Measurements from ENCODE around the gene AGFG2. TPM values are rescaled to one million over a fixed set of nuclear protein-coding genes. Genes with fewer than 3 reads are reported as not detected.
A peak's percentile ranks its signal among the peaks of the same experiment; 100 is the strongest.
"Not testable (repeated sequence)": the region's sequence is repeated elsewhere in the genome, so short reads cannot be mapped to it uniquely, and the experiment has no call there.

Gene AGFG2
- total RNA-seq, 1 donor from 2014 or later: 7.6 TPM

DNA sequence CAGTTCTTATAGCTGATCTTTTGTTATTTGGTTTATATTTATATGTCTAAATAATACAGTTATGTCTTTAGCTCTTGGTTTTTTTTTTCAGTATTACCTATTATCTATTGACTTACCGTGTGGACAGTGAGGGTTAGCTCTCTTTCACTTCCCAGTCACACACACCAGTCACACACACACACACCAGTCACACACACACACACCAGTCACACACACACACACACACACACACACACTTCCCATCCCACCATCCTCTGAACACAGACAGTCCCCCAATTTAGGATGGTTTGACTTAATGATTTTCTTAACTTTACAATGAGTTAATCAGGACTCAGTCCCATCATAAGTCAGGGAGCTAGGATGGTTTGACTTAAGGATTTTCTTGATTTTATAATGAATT is 18.9 kb upstream of the AGFG2 start:
- DNase-seq: no peak

DNA sequence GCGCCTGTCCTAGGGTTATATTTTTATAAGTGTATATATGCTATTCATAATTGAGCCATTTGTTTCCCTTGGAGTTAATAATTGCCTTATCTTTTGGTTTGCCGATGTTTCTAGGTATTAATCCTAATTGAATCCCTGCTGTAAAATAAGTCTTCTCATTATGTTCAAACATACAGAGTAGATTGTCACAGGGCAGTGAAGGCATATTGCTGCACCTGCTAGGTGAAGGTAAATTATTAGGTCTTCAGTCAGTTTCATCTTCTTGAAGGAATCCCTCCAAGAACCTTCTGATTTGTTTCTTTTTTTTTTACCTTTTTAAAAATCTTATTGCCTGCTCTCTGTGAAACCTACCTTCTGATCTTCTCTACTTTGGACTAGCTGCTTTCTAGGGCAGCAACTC is 17.9 kb upstream of the AGFG2 start:
- DNase-seq: no peak

DNA sequence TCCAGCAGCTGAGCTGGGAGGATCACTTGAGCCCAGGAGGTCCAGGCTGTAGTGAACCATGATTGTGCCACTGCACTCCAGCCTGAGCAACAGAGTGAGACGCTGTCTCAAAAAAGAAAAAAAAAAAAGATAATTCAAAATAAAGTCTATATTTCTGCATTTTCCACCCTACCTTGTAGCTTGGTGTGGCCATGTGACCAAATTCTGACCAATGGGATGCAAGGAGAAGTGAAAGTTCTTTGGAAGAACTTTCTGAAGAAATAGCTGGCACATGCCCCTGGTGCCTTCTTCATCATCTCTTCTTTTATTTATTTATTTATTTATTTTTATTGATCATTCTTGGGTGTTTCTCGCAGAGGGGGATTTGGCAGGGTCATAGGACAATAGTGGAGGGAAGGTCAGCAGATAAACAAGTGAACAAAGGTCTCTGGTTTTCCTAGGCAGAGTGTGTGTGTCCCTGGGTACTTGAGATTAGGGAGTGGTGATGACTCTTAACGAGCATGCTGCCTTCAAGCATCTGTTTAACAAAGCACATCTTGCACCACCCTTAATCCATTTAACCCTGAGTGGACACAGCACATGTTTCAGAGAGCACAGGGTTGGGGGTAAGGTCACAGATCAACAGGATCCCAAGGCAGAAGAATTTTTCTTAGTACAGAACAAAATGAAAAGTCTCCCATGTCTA is 17.0 kb upstream of the AGFG2 start:
- not testable (repeated sequence) for DNase-seq

DNA sequence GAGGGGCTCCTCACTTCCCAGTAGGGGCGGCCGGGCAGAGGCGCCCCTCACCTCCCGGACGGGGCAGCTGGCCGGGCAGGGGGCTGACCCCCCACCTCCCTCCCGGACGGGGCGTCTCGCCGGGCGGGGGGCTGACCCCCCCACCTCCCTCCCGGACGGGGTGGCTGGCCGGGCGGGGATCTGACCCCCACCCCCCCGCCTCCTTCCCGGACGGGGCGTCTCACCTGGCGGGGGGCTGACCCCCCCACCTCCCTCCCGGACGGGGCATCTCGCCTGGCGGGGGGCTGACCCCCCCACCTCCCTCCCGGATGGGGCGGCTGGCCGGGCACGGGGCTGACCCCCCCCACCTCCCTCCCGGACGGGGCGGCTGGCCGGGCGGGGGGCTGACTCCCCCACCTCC is 15.8 kb upstream of the AGFG2 start:
- DNase-seq: not testable (repeated sequence)

DNA sequence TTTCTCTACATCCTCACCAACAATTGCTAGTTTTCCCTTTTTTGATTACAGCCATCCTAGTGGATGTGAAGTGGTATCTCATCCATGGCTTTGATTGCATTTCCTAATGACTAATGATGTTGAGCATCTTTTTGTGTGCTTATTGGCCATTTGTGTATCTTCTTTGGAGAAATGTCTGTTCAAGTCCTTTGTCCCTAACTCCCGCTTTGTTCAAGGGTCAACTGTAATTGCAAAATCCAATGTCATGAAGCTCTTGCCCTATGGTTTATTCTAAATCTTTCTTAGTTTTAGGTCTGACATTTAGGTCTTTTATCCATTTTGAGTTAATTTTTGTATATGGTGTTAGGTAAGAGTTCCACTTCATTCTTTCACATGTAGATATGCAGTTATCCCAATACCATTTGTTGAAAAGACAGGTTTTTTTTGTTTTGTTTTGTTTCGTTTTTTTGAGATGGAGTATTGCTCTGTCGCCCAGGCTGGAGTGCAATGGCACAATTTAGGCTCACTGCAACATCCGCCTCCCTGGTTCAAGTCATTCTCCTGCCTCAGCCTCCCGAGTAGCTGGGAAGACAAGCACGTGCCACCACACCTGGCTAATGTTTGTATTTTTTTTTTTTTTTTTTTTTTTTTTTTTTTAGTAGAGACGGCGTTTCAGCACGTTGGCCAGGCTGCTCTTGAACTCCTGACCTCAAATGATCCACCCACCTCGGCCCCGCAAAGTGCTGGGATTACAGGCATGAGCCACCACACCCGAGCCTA is 10.7 kb upstream of the AGFG2 start:
- DNase-seq: not testable (repeated sequence)

DNA sequence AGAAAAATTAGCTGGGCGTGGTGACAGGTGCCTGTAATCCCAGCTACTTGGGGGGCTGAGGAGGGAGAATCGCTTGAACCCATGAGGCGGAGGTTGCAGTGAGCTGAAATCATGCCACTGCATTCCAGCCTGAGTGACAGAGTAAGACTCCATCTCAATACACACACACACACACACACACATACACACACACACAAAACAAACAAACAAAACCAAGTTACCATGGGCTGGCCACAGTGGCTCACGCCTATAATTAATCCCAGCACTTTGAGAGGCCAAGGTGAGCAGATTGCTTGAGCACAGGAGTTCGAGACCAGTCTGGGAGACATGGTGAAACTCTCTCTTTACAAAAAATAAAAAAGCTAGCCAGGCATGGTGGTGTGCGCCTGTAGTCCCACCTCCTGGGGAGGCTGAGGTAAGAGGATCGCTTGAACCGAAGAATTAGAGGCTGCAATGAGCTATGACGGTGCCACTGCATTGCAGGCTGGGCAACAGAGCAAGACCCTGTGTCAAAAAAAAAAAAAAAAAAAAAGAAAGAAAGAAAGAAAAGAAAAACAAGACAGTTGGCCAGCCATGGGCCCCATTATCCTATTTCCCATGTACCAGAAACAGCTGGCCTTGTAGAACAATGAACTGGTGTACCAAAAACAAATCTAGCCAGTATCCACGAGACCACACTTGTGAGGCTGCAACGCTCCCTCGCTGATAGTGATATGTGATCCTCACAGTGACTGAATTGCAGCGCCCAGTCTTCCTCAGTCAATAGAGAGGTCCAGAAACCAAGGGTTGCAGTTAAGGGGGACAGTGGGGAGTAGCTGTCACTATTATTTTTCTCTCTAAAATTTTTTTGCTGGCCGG is 6.6 kb upstream of the AGFG2 start:
- peak; percentile 15 for DNase-seq

DNA sequence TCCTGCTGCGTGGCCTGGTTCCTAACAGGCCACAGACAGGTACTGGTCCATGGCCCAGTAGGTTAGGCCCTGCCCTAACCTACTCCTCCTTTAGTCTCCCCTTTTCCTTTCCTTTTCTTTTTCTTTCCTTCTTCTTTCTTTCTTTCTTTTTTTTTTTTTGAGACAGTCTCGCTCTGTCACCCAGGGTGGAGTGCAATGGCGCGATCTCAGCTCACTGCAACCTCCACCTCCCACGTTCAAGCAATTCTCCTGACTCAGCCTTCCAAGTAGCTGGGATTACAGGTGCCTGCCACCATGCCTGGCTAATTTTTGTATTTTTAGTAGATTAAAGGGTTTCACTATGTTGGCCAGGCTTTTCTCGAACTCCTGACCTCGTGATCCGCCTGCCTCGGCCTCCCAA is 3.0 kb upstream of the AGFG2 start:
- DNase-seq: not testable (repeated sequence)

DNA sequence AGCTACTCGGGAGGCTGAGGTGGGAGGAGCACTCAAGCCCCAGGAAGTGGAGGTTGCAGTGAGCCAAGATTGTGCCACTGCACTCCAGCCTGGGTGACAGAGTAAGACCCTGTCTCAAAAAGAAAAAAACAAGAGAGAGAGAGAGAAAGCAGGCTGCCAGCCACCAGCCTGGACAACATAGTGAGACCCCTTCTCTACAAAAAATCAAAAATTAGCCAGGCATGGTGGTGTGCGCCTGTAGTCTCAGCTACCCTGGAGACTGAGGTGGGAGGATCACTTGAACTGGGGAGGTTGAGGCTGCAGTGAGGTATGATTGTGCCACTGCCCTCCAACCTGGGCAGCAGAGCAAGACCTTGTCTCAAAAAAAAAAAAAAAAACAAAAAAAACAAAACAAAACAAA is 2.3 kb upstream of the AGFG2 start:
- DNase-seq: not testable (repeated sequence)

DNA sequence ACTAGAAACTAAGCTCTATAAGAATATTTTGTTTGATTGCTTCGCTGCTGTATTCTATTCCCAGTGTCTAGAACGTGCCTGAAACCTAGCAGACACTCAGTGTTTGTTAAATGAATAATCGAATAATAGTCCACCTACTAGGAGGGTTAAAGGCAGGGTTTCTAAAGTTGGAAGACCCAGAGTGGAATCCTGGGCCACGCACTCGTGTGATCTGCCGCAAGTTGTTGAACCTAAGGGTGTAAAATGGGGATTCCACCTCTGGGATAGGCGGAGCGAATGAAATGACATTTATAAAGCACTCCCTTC is 702 bp upstream of the AGFG2 start:
- no peak for DNase-seq

DNA sequence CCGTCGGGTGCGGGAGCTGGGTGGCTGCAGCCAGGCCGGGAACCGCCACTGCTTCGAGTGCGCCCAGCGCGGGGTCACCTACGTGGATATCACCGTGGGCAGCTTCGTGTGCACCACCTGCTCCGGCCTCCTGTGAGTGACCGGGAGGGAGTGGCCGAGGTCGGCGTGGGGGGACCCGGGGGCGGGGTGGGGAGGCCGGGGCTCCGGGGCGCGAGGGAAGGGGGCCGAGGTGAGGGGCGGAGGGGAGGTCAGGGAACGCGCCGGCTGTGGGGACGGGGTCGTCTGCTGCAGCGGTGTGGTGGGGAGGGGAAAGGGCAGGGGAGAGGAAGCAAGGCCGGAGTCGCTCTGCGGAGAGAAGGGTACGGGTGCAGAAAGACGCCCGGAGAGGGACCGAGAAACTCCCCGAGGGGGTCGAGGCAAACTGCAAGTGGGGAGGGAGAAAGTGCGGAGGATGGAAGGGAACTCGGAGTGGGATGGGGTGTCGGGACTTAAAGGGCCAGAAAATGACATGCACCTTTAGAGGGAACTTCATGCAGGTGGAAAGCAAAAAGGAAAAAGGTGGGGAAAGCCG is 518 bp downstream of the AGFG2 start:
- no peak for DNase-seq

DNA sequence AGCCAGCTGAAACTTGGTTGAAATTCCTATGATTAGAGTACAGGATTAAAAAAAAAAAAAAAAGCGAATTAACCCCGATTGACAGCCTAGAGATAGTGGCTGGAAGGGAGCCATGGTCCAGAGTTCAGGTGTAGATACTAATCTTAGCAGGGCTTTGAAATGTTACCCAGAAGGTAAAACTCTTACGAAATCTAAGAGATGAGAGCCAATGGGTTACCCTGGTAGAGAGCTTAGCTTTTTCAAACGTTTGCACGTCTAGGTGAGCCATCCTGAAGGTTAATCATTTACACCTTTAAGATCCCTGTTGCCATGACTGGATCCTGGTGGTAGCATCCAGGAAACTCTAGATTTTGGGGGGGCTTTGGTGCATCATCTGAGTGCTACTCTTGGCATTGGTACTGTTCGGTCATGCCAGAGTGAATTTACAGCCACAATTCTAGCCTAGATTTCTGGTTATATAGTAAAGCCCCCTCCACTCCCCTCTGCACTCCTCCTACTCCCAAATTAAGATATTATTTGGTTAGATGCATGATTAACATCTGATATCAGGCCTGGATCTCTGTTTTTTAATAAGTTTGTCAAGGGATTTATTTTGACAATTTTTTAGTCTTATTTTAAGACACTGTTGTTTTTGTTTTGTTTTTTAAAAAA is 1.2 kb downstream of the AGFG2 start:
- DNase-seq: no peak

DNA sequence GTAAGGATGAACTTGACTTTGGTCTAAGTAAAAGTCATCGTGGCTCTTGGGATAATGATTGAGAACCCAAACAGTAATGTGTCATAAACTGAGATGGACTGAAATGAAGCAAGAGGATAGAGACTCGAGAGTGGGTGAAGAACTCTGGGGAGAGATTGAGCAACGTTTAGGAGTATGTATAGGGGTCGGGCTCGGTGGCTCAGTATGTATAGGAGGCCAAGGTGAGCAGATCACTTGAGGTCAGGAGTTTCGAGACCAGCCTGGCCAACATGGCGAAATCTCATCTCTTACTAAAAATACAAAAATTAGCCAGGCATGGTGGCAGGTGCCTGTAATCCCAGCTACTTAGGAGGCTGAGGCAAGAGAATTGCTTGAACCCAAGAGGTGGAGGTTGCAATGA is 2.3 kb downstream of the AGFG2 start:
- DNase-seq: not testable (repeated sequence)

DNA sequence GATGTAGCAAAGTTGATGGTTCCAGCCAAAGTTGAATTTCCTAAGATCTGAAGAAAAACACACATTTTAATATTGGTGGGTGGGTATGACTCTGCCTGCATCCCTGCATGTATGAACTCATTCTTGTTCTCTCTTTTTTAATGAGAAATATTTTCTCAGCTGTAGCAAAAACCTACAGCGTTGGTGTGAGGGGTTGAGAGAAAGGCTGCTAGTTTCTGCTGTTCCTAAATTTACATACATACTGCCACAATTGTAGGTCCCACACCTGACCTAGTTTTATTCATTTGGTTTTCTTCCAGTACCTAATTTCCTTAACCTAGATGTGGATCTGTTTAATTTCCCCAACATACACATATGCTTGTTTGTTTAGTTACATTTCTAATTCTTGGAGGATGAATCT is 4.6 kb downstream of the AGFG2 start:
- no peak for DNase-seq

DNA sequence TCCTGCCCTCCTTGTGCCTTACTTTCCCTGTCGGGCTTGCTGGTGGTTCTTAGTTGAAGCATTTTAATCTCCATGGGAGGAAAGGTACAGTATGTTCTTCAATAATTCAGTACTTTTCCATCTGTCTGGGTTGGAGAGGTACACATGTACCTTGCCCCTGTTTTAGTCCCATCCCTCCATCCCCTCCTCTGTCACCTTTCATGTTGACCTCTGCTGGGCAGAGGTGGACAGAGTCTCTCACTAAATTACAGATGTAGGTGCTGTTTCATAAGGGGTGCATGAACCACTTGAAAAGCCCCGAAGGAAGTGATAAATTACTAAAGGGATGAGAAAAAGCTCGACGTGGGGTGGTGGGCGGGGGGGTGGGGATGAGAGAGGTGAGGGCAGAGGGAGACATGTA is 5.4 kb downstream of the AGFG2 start:
- no peak for DNase-seq

DNA sequence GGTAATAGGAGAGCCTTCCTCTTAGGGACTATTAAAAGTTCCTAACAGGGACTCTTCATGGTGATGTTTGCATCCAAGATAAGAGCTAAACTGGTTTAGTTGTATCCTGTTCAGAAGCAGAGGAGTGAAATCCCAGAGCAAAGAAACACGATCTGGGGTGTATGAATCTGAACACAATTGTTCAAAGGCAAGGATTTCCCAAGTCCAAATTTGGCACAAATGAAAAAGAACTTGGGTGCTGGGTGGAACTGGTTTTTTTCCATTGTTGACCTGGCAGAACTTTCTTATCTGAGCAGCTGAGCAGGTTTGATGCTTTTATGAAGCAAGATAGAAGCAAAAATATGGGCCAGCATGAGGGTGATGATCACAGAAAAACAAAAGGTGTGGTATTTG is 6.0 kb downstream of the AGFG2 start:
- DNase-seq: no peak

DNA sequence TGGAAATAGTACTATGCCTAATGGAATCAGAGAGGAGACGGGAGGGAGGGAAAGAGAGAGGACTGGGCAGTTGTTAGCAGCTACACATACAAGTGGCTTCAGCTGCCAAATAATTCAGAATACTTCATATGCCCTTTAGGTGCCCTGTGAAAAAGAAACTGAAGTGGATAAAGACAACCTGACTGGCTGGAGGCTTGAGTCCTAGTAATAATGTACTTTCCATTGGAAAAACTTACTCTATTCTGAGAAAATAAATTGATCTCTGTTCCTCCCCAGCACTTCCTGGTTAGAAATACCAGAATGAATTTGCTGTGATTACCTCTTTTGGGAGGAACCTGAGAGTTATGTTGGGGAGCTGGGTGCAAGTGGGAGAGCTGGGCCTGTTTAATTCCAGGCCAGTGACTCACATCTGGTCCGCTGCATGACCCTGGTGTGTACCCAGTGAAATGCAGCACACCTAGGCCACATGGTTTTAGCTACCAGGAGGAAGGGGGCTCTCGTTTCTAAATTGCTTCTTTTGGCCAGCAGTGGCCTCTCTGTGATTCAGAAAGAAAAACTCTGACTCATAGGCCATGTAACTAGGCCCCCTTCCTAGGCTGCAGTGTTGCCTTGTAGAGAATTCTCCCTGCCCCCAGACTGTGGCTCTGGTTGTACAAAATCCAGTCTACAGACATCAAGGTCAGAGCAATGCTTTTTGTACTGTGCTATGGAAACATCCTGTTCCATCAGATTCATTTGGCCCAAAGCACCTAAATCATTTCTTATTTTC is 6.5 kb downstream of the AGFG2 start:
- peak; percentile 57 for DNase-seq

DNA sequence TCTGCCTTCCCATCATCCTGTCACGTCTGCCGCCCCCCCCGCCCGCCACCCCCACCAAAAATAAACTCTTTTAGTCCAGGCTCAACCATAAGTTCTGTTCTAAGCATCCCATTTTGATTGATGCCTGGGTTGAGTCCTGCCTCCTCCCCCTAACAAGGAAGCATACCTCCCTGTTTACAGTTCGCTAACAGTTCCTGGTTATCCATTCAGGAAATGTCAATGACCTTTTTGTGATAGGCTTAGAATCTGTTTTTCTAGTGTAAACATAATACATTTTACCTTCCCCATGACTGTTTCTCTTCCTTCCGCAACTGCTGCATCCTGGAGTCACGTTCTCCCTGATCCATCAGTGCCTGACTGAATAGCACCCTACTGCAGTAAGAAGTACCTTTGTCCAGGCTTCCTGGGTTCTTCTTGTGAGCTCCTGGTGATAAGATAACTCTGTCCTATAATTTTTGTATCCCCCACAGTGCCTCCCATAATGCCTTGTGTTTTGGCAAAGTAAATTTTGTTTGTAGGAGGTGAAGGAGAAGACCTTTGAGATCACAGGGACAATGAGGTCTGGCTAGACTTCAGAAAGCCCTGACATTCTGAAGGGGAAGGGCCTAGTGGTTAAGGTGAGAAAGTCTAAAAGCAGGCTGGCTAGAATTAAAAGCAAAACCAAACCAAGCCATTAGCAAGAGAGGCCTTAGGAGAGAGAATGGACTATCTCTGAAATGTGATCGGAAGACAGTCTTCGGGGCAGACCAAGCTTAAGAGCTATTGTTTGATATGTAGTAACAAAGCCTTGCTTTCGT is 7.3 kb downstream of the AGFG2 start:
- no peak for DNase-seq

DNA sequence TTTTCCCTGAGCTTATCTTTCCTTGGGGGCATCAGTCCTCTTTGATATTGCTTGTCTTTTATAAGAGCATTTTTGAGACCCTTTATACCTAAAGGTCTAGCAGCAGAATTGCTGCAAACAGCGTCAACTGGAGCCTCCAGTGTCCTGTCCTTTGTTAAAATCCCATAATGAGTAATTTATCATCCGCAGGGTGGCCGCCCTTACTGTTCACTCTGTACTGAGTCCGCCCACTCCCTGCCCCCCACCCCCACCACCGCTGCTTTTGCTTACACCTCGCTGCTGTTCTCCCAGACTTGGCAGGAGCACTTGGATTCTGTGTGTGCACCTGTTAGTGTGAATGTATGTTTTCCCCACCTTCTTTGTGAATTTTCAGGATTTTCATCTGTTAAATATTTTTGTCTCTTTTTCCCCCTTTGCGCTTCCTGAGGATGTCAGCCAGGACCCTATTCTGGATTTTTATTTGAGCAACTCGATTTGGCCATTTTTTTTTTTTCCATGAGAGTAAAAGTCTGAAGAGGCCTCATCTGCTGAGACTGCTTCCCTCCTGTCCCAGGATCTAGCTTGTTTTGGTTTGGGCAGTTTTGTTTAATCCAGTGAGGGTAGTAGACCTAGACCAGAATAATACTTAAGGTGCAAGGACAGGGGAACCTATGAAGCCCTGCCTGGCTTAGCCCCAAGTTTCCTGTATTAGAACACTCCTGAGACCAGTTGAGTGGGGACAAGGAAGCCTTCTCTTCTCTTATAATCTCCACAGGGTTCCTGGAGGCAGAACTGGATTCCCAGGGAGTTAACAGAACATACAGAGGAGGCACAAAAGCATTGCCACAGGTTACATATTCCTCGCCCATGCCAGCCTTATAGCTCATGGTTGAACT is 8.2 kb downstream of the AGFG2 start:
- DNase-seq: no peak

DNA sequence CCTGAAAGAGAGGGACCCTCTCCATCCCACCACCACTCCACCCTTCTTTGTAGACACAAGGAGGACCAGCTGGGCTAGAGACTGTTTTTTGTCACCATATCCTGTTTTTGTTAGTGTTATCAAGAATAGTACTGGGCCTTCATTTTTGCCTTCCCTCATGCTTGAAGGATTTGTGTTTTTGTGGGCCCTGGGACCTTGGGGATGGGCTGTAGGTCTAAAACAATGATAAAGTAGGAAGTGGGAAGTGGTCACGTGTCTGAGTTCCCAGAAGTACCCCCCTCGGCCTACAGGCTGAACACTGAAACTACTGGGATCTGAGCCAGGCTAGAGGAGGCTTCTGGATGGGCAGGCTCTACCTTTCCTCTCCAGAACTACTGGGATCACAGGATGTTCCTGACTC is 8.9 kb downstream of the AGFG2 start:
- DNase-seq: no peak

DNA sequence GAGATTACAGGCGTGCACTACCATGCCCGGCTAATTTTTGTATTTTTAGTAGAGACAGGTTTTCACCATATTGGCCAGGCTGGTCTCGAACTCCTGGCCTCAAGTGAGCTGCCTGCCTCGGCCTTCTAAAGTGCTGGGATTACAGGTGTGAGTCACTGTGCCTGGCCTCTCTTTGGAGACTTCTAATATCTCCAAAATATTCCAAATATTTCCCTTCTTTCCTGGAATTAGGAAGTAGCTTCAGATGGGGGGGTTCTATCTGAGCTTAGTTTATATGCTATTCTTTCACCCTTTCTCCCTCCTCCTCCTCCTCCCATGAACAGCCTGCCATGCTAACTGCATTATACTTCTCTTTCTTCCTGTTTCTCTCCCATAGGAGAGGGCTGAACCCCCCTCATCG is 9.4 kb downstream of the AGFG2 start:
- not testable (repeated sequence) for DNase-seq
